Measurements from ENCODE around the gene BEND4. TPM values are rescaled to one million over a fixed set of nuclear protein-coding genes. Genes with fewer than 3 reads are reported as not detected.

Gene BEND4
- total RNA-seq, 1 experiment from 2014 or later = 0.13 TPM

DNA sequence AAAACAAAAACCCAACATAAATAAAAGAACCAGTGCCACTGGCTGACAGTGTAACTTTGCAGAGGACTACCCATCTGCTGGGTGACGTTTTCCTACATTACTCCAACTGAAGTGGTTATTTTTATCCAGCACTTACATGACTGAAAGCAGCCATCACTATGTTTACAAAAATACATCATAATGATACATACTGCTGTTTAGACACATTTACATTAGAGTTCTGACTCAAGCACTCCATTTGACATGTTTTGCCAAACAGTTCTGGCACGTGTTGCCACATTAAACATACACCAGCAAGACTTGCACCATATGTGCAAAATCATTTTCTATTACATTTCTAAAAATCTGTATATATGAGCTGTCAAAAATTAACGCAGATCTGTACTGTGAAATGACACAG, 39.6 kb downstream of the BEND4 start:
- POLR2A ChIA-PET (ENCODE audit: low non-redundant PET) = no interaction called here
- CTCF ChIA-PET = no interaction called here
- no TSS peak for BruUV-seq (replicated peaks)

DNA sequence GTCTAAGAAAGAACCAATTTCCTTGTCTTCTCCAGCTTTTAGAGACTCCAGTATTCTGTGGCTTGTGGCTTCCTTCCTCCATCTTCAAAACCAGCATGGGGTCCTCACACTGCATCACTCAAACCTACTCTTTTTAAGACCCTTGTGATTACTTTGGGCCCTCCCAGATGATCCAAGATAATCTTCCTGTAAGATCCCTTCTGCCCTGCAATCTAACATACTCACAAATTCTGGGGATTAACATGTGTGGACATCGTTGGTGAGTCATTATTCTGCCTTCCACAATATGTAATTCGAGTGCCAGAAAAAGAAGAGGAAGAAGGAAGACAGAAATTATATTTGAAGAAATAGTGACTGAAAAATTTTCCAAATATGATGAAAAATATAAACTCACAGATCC, 47.9 kb downstream of the BEND4 start:
- Histone ChIP-seq H3K27me3 (replicated peaks; ENCODE audit: insufficient read depth, low read depth, low read length, poor library complexity) (no peaks in the 10 kb centered on the region), H3K4me3 (ENCODE audit: low read depth, low read length, poor library complexity, severe bottlenecking) (no peak overlapping the region), H3K36me3 (ENCODE audit: insufficient read depth, low read length, poor library complexity, severe bottlenecking) (no peaks in the 10 kb centered on the region), H3K9me3 (ENCODE audit: low read depth, low read length, poor library complexity, severe bottlenecking) (no peaks in the 10 kb centered on the region), H3K27ac (ENCODE audit: low read depth, low read length, poor library complexity, severe bottlenecking) (no peak overlapping the region), H3K4me1 (ENCODE audit: insufficient read depth, low read length, poor library complexity, severe bottlenecking) (no peaks in the 10 kb centered on the region)
- intact Hi-C loops (cut with micrococcal nuclease; ENCODE audit: unreplicated experiment) = no loop called here
- CTCF ChIA-PET = no interaction called here
- POLR2A ChIA-PET (ENCODE audit: low non-redundant PET) = no interaction called here
- peak; percentile 23 for DNase-seq (ENCODE audit: low spot score)
- TF ChIP-seq EZH2 (IDR thresholded peaks at IDR 0.05; ENCODE audit: borderline replicate concordance, low read depth, low read length, poor library complexity, severe bottlenecking) = no peak
- TF ChIP-seq, protein P1, sequence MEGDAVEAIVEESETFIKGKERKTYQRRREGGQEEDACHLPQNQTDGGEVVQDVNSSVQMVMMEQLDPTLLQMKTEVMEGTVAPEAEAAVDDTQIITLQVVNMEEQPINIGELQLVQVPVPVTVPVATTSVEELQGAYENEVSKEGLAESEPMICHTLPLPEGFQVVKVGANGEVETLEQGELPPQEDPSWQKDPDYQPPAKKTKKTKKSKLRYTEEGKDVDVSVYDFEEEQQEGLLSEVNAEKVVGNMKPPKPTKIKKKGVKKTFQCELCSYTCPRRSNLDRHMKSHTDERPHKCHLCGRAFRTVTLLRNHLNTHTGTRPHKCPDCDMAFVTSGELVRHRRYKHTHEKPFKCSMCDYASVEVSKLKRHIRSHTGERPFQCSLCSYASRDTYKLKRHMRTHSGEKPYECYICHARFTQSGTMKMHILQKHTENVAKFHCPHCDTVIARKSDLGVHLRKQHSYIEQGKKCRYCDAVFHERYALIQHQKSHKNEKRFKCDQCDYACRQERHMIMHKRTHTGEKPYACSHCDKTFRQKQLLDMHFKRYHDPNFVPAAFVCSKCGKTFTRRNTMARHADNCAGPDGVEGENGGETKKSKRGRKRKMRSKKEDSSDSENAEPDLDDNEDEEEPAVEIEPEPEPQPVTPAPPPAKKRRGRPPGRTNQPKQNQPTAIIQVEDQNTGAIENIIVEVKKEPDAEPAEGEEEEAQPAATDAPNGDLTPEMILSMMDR (conservative IDR thresholded peaks at IDR 0.05; ENCODE audit: low read depth, low read length) = no peak
- no TSS peak for BruUV-seq (replicated peaks)

More for the DNA sequence above, 39.6 kb downstream of the BEND4 start:
- H3K4me3 ChIP-seq (ENCODE audit: low read depth, low read length, poor library complexity, severe bottlenecking) = no peak overlapping the region
- H3K27ac ChIP-seq (ENCODE audit: low read depth, low read length, poor library complexity, severe bottlenecking) = no peak overlapping the region
- no peak for DNase-seq (ENCODE audit: low spot score)
- no peaks in the 10 kb centered on the region for H3K9me3 ChIP-seq (ENCODE audit: low read depth, low read length, poor library complexity, severe bottlenecking)
- H3K27me3 ChIP-seq (replicated peaks; ENCODE audit: insufficient read depth, low read depth, low read length, poor library complexity) = peaks cover 65% of the 10 kb centered on the region
- H3K36me3 ChIP-seq (ENCODE audit: insufficient read depth, low read length, poor library complexity, severe bottlenecking) = no peaks in the 10 kb centered on the region
- H3K4me1 ChIP-seq (ENCODE audit: insufficient read depth, low read length, poor library complexity, severe bottlenecking) = no peaks in the 10 kb centered on the region
- intact Hi-C loops (cut with micrococcal nuclease; ENCODE audit: unreplicated experiment) = no loop called here
- no peak for TF ChIP-seq EZH2 (IDR thresholded peaks at IDR 0.05; ENCODE audit: borderline replicate concordance, low read depth, low read length, poor library complexity, severe bottlenecking)
- TF ChIP-seq, protein P1 (conservative IDR thresholded peaks at IDR 0.05; ENCODE audit: low read depth, low read length) = no peak

DNA sequence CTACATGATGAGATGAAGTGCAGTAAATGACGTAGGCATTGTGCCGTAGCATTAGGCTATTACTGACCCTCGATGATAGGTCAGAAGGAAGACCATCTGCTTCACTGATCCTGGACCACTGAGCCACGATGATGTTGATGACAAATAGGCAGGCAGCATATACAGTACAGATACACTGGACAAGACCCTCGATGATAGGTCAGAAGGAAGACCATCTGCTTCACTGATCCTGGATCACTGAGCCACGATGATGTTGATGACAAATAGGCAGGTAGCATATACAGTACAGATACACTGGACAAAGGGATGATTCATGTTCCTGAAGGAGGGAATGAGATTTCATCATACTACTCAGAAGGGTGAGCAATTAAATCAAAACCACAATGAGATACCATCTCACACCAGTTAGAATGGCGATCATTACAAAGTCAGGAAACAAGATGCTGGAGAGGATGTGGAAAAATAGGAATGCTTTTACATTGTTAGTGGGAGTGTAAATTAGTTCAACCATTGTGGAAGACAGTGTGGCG, 50.9 kb downstream of the BEND4 start:
- H3K27me3 ChIP-seq (replicated peaks; ENCODE audit: insufficient read depth, low read depth, low read length, poor library complexity) = no peaks in the 10 kb centered on the region
- no peaks in the 10 kb centered on the region for H3K36me3 ChIP-seq (ENCODE audit: insufficient read depth, low read length, poor library complexity, severe bottlenecking)
- H3K27ac ChIP-seq (ENCODE audit: low read depth, low read length, poor library complexity, severe bottlenecking) = no peak overlapping the region
- CTCF ChIA-PET = no interaction called here
- BruUV-seq (replicated peaks) = no TSS peak
- H3K9me3 ChIP-seq (ENCODE audit: low read depth, low read length, poor library complexity, severe bottlenecking) = no peaks in the 10 kb centered on the region
- TF ChIP-seq, protein P1 (conservative IDR thresholded peaks at IDR 0.05; ENCODE audit: low read depth, low read length) = no peak
- no peak for TF ChIP-seq EZH2 (IDR thresholded peaks at IDR 0.05; ENCODE audit: borderline replicate concordance, low read depth, low read length, poor library complexity, severe bottlenecking)
- intact Hi-C loops (cut with micrococcal nuclease; ENCODE audit: unreplicated experiment) = no loop called here
- H3K4me1 ChIP-seq (ENCODE audit: insufficient read depth, low read length, poor library complexity, severe bottlenecking) = no peaks in the 10 kb centered on the region
- peak; percentile 57 for DNase-seq (ENCODE audit: low spot score)
- H3K4me3 ChIP-seq (ENCODE audit: low read depth, low read length, poor library complexity, severe bottlenecking) = no peak overlapping the region
- POLR2A ChIA-PET (ENCODE audit: low non-redundant PET) = no interaction called here

Measured in A673 (cell line).